Pancreas (tissue), 10 donors: ENCODE data around the gene THRSP. TPM values are rescaled to one million over a fixed set of nuclear protein-coding genes. Genes with fewer than 3 reads are reported as not detected.
"Not testable (repeated sequence)": the region's sequence is repeated elsewhere in the genome, so short reads cannot be mapped to it uniquely, and the experiment has no call there.

Experiments
- ATAC-seq, 4 donors: fragments of 200-7000 bp; cut with Tn5 transposase; one replicate each; pipeline versions ENCODE4 v1.8.0 to v1.9.1; 2020; ENCODE audit warnings: mild to moderate bottlenecking in 4 of 4, moderate library complexity in 4 of 4
- DNase-seq, 6 donors: peaks; one replicate each; pipeline ENCODE4 v3.0.0-alpha.2; 2020
- FAIRE-seq: peaks from 2 replicates; lab custom pipeline; 2012; peaks lifted over from hg19 to GRCh38; lab: Jason Lieb, UNC
- H3K27ac ChIP-seq, 4 donors: fragments of 200-600 bp; sonication (generic); 1 replicate in 3 of 4; 2 replicates in 1 of 4; pipeline versions ENCODE4 v1.5.0 to v1.8.0; 2020
- H3K27me3 ChIP-seq, 4 donors: fragments of 200-600 bp; one replicate each; pipeline ENCODE4 v1.8.0; 2021
- H3K36me3 ChIP-seq, 3 donors: fragments of 200-600 bp; sonication (generic) in 1 of 3; one replicate each; pipeline versions ENCODE4 v1.5.0 to v1.8.0; 2020 to 2021
- H3K4me1 ChIP-seq, 3 donors: fragments of 200-600 bp; one replicate each; pipeline ENCODE4 v1.8.0; 2021
- H3K4me3 ChIP-seq, 4 donors: fragments of 200-600 bp; sonication (generic) in 2 of 4; one replicate each; pipeline versions ENCODE4 v1.5.0 to v1.8.0; 2020 to 2021
- H3K9me3 ChIP-seq, 4 donors: fragments of 200-600 bp; one replicate each; pipeline ENCODE4 v1.8.0; 2021
- WGBS, 2 donors: extraction: QIAGEN DNeasy Blood & Tissue Kit; methylation state at CpG; one replicate each; pipeline ENCODE4 v1.1.7; 2013; 5-methylcytosine and 5-hydroxymethylcytosine counted together
- intact Hi-C, 3 donors: fragments of 100-400 bp; cut with DNase I; formaldehyde crosslinking; loops; one replicate each; pipeline versions ENCODE4 v1.11.1 to v1.14.2; 2022
- polyA plus RNA-seq, 2 donors: library from polyadenylated mRNA; stranded (reverse); fragments of 200-250 nt; gene quantifications; one replicate each; pipeline ENCODE4 v1.2.3, GENCODE V29; 2013
- total RNA-seq, 6 donors: library from RNA; stranded (reverse); fragmentation: NEBNext Ultra II Directional in 4 of 6; extraction: Animal tissue kit (Norgen Biotek cat#: 25700) in 4 of 6; gene quantifications; one replicate each; pipeline versions ENCODE4 v1.2.1 to v1.2.4, GENCODE V29; 2021 to 2023
- TF ChIP-seq, protein P1 (sequence below), 4 donors: fragments of 200-600 bp; sonication (generic) in 3 of 4; IDR thresholded peaks; one replicate each; pipeline versions ENCODE4 v1.5.0 to v1.8.0; 2021; ENCODE audit warnings: antibody characterized with exemption in 4 of 4
- donor health status: healthy with polysubstance abuse.
- donor health status: DM: no; HTN: no; CAD: no; lungs with moderate emphysema.
- donor health status: DM: no; HTN: no; CAD: no.
- donor health status: control.
- donor health status: control.
- donor health status: Bipolar disorder and iron deficiency.
- donor health status: DM: yes; HTN: yes; CAD: no.
- donor health status: DM: no; HTN: no; CAD: no.
- donor health status: DM: no; HTN: no; CAD: no.
- donor health status: DM: yes; HTN: yes; CAD: no.

The THRSP gene, protein sequence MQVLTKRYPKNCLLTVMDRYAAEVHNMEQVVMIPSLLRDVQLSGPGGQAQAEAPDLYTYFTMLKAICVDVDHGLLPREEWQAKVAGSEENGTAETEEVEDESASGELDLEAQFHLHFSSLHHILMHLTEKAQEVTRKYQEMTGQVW
- total RNA-seq, result 1 to 10 TPM in 2 of 6 donors, not detected in 4; 4.5 to 9.2 TPM
- polyA plus RNA-seq, result 1 to 10 TPM in 1 of 2 donors, under 1 TPM in 1; 0.63 to 3.3 TPM

GRCh38 chr11:78063440-78064181, at the start of gene THRSP:
THRSP (plus strand) TSS chr11:78063861; CDS start chr11:78063882, 21 bp downstream.
- Histone ChIP-seq H3K27ac (no peak within 1 kb of the TSS), H3K9me3 (no peaks in the 10 kb centered on the region), H3K27me3 (no peaks in the 10 kb centered on the region), H3K4me3 (no peak within 1 kb of the TSS), H3K36me3 (no peaks in the 10 kb centered on the region), H3K4me1 (peaks cover 5 to 14% (median 8%) of the 10 kb centered on the region in 3 donors)
- intact Hi-C loops, result no loop called here
- FAIRE-seq (no peak), DNase-seq (no peak), ATAC-seq (no peak)
- 91 to 92% methylated on average over 14 of the region's 14 CpGs for WGBS, 2 donors
- TF ChIP-seq, protein P1, sequence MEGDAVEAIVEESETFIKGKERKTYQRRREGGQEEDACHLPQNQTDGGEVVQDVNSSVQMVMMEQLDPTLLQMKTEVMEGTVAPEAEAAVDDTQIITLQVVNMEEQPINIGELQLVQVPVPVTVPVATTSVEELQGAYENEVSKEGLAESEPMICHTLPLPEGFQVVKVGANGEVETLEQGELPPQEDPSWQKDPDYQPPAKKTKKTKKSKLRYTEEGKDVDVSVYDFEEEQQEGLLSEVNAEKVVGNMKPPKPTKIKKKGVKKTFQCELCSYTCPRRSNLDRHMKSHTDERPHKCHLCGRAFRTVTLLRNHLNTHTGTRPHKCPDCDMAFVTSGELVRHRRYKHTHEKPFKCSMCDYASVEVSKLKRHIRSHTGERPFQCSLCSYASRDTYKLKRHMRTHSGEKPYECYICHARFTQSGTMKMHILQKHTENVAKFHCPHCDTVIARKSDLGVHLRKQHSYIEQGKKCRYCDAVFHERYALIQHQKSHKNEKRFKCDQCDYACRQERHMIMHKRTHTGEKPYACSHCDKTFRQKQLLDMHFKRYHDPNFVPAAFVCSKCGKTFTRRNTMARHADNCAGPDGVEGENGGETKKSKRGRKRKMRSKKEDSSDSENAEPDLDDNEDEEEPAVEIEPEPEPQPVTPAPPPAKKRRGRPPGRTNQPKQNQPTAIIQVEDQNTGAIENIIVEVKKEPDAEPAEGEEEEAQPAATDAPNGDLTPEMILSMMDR (IDR thresholded peaks at IDR 0.05), result no peak

DNA sequence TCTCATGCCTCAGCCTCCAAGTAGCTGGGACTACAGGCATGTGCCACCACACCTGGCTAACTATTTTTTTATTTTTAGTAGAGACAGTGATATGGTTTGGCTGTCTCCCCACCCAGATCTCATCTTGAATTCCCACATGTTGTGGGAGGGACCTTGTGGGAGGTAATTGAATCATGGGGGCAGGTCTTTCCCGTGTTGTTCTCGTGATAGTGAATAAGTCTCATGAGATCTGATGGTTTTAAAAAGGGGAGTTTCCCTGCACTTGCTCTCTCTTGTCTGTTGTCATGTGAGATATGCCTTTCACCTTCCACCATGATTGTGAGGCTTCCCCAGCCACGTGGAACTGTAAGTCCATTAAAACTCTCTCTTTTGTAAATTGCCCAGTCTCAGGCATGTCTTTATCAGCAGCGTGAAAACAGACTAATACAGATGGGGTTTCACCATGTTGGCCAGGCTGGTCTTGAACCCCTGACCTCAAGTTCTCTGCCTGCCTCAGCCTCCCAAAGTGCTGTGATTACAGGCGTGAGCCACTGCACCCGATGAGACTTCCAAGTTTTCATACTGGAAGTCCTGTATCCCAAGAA, 48.6 kb upstream of the THRSP start:
- FAIRE-seq, H3K36me3 ChIP-seq, H3K4me3 ChIP-seq, H3K4me1 ChIP-seq, intact Hi-C loops, H3K9me3 ChIP-seq, ATAC-seq, H3K27ac ChIP-seq, DNase-seq, H3K27me3 ChIP-seq: not testable (repeated sequence)
- WGBS, 2 donors, result 71 to 79% methylated on average over 6 of the region's 6 CpGs

DNA sequence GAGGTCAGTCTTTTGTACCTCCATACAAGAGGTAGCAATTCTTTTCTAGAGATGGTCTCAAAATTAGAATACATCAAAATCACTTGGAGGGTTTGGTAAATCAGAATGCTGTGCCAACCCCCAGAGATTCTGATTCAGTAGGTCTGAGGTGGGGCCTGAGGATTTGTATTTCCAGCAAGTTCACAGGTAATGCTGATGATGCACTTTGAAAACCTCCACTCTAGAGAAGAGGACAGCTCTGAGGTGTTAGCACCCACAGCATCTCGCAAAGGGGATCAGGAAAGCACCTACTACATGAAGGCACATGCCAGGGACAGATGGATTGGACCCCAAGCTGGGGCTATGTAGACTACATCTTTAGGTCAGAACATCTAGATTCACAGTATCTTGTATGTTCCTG, 47.8 kb upstream of the THRSP start:
- Histone ChIP-seq H3K36me3 (peaks cover 0 to 7% (median 2%) of the 10 kb centered on the region in 3 donors), H3K27me3 (no peaks in the 10 kb centered on the region), H3K27ac (no peak overlapping the region), H3K4me1 (peaks cover 0 to 3% (median 0%) of the 10 kb centered on the region in 3 donors), H3K9me3 (no peaks in the 10 kb centered on the region), H3K4me3 (no peak overlapping the region)
- FAIRE-seq, result no peak
- intact Hi-C loops, result no loop called here
- DNase-seq, result no peak
- ATAC-seq, result no peak
- TF ChIP-seq, protein P1 (IDR thresholded peaks at IDR 0.05), result no peak
- 98 to 100% methylated on average over 1 of the region's 1 CpG for WGBS, 2 donors

DNA sequence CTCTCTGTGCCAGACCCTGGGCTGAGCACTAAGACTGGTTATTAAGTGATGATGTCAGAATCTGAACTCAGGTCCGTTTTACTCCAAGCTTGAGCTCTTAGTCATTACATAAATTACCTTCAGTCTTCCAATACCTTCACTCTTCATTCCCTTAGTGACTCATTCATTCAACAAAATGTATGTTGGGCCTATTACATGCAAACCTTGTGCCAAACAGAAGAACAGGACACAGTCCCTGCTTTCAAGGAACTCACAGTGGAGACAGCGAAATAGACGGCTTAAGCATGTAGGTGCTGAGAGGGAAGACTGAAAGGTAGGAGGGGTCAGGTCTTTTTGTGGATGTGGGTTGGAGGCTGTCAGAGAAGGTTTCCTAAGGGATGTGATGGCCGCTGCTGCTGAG, 43.9 kb upstream of the THRSP start:
- FAIRE-seq, result no peak
- TF ChIP-seq, protein P1 (IDR thresholded peaks at IDR 0.05), result no peak
- no peak overlapping the region for H3K4me3 ChIP-seq
- H3K4me1 ChIP-seq, result peaks cover 0 to 9% (median 0%) of the 10 kb centered on the region in 3 donors
- H3K9me3 ChIP-seq, result no peaks in the 10 kb centered on the region
- DNase-seq, result no peak
- 36 to 44% methylated on average over 4 of the region's 4 CpGs for WGBS, 2 donors
- H3K36me3 ChIP-seq, result peaks cover 0 to 7% (median 2%) of the 10 kb centered on the region in 3 donors
- ATAC-seq, result no peak
- no peaks in the 10 kb centered on the region for H3K27me3 ChIP-seq
- intact Hi-C loops, result no loop called here
- H3K27ac ChIP-seq, result no peak overlapping the region

DNA sequence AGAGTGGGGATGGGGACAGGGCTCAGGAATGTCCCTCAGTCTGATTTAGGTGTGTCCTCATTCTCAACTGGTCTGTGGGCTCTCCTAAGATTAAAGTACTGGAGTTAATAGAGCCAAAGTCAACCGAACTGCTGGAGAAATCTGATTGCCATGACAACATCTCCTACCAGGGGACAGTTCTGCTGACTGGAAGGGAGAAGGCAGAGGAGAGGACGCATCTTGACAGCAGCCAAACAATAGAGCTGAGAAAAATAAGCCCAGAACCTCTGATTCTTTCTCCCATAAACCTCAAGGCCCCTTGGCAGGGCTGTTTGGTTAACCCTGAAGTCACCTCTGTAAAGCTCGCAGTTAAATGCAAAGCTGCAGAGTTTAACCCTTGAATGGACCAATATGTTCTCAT, 43.4 kb upstream of the THRSP start:
- Histone ChIP-seq H3K9me3 (no peaks in the 10 kb centered on the region), H3K27ac (no peak overlapping the region), H3K36me3 (peaks cover 0 to 7% (median 2%) of the 10 kb centered on the region in 3 donors), H3K4me3 (peak overlapping the region in 2 of 4 donors; percentile 53 to 66), H3K27me3 (no peaks in the 10 kb centered on the region), H3K4me1 (peaks cover 0 to 9% (median 0%) of the 10 kb centered on the region in 3 donors)
- no peak for FAIRE-seq
- TF ChIP-seq, protein P1 (IDR thresholded peaks at IDR 0.05), result no peak
- intact Hi-C loops, result no loop called here
- 21% methylated on average over 3 of the region's 3 CpGs for WGBS, 2 donors
- no peak for DNase-seq
- no peak for ATAC-seq
